Smooth muscle cell (in vitro differentiated cells): ENCODE data around the gene TENT4B. TPM values are rescaled to one million over a fixed set of nuclear protein-coding genes. Genes with fewer than 3 reads are reported as not detected.

Experiments used
- DNase-seq: peaks from one replicate; lab custom pipeline; 2025; ENCODE audit not compliant: unreplicated experiment; lab: John Stamatoyannopoulos, UW
- H2AFZ ChIP-seq: fragments of 200-600 bp; sonication (generic); 2 replicates; pipeline ENCODE4 v1.6.0; 2016; ENCODE audit warnings: antibody characterized with exemption, low read depth, mild to moderate bottlenecking
- H3F3A ChIP-seq: fragments of 200-600 bp; sonication (generic); 2 replicates; pipeline ENCODE4 v1.6.0; 2017; ENCODE audit warnings: antibody characterized with exemption, low read depth
- H3K27ac ChIP-seq: fragments of 200-600 bp; sonication (generic); 2 replicates; pipeline ENCODE4 v1.5.1; 2016; ENCODE audit warnings: low read depth, mild to moderate bottlenecking
- H3K27me3 ChIP-seq: fragments of 200-600 bp; sonication (generic); 2 replicates; pipeline ENCODE4 v1.6.1; 2016; ENCODE audit warnings: low read depth, mild to moderate bottlenecking
- H3K36me3 ChIP-seq: fragments of 200-600 bp; sonication (generic); 2 replicates; pipeline ENCODE4 v1.5.1; 2016; ENCODE audit warnings: low read depth
- H3K4me1 ChIP-seq: fragments of 200-600 bp; sonication (generic); 2 replicates; pipeline ENCODE4 v1.5.1; 2016; ENCODE audit warnings: low read depth
- H3K4me2 ChIP-seq: fragments of 200-600 bp; sonication (generic); 2 replicates; pipeline ENCODE4 v1.6.0; 2016; ENCODE audit warnings: mild to moderate bottlenecking
- H3K4me3 ChIP-seq: fragments of 200-600 bp; sonication (generic); 2 replicates; pipeline ENCODE4 v1.5.1; 2016; ENCODE audit warnings: mild to moderate bottlenecking
- H3K79me2 ChIP-seq: fragments of 200-600 bp; sonication (generic); 2 replicates; pipeline ENCODE4 v1.6.0; 2016; ENCODE audit warnings: low read depth, mild to moderate bottlenecking
- H3K9ac ChIP-seq: fragments of 200-600 bp; sonication (generic); 2 replicates; pipeline ENCODE4 v1.6.0; 2016; ENCODE audit warnings: low read depth
- H3K9me3 ChIP-seq: fragments of 200-600 bp; sonication (generic); replicated peaks from 2 replicates; pipeline ENCODE4 v1.5.1; 2016; ENCODE audit warnings: low read depth
- H4K20me1 ChIP-seq: fragments of 200-600 bp; sonication (generic); 2 replicates; pipeline ENCODE4 v1.6.0; 2016; ENCODE audit warnings: low read depth
- CTCF ChIP-seq: fragments of 200-600 bp; sonication (generic); IDR thresholded peaks from 2 replicates; pipeline ENCODE4 v1.5.1; 2017; ENCODE audit warnings: borderline replicate concordance, mild to moderate bottlenecking, antibody characterized with exemption; ENCODE audit not compliant: insufficient read depth, poor library complexity, severe bottlenecking
- WGBS: methylation state at CpG from one replicate; pipeline ENCODE4 v1.1.7; 2016; ENCODE audit warnings: low lambda C conversion rate; 5-methylcytosine and 5-hydroxymethylcytosine counted together
- polyA plus RNA-seq: library from polyadenylated mRNA; unstranded; fragments of >200 nt; fragmentation: Nextera tagmentation; extraction: Ambion mirVana; gene quantifications from 2 replicates; pipeline ENCODE4 v1.2.1, GENCODE V29; 2016
- total RNA-seq: library from RNA; depleted of rRNA; stranded (reverse); fragments of >200 nt; gene quantifications from 2 replicates; pipeline ENCODE4 v1.2.3, GENCODE V29; 2014

TENT4B gene
- total and polyA plus RNA-seq, 2 experiments from 2014 or later: 2.6 to 8.8 TPM

GRCh38 chr16:50146479-50147435, 6.3 kb upstream of the TENT4B start:
- WGBS: 66% methylated on average over 9 of the region's 9 CpGs
- H4K20me1 ChIP-seq: no peaks in the 10 kb centered on the region

DNA sequence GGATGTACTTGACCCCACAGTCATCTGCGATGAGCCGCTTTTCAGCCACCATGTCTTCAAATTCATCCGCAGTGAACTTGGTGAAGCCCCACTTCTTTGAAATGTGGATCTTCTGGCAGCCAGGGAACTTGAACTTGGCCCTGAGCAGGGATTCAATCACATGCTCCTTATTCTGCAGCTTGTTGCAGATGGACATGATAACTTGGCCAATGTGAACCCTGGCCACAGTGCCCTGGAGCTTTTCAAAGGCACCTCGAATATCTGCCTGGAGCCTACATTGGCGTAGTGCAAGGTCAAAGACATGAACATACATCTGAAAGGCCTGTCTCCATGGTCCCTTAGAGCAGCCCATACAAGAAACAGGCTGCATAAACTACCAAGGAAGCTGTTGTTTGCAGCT, 1.8 kb upstream of the TENT4B start:
- WGBS: 96% methylated on average over 5 of the region's 5 CpGs
- H2AFZ ChIP-seq: no peak overlapping the region

More at GRCh38 chr16:50146479-50147435, 6.3 kb upstream of the TENT4B start:
- Histone ChIP-seq H3K4me3 (no peak overlapping the region), H3K36me3 (no peaks in the 10 kb centered on the region), H3K9me3 (no peaks in the 10 kb centered on the region), H3K4me1 (no peaks in the 10 kb centered on the region), H3K4me2 (peak overlapping the region; percentile 28), H3K9ac (no peak overlapping the region), H2AFZ (peak overlapping the region; percentile 40), H3K27me3 (no peaks in the 10 kb centered on the region), H3K79me2 (no peaks in the 10 kb centered on the region), H3F3A (peaks cover 9% of the 10 kb centered on the region), H3K27ac (peak overlapping the region; percentile 49)
- no peak for TF ChIP-seq CTCF
- DNase-seq: no peak

DNA sequence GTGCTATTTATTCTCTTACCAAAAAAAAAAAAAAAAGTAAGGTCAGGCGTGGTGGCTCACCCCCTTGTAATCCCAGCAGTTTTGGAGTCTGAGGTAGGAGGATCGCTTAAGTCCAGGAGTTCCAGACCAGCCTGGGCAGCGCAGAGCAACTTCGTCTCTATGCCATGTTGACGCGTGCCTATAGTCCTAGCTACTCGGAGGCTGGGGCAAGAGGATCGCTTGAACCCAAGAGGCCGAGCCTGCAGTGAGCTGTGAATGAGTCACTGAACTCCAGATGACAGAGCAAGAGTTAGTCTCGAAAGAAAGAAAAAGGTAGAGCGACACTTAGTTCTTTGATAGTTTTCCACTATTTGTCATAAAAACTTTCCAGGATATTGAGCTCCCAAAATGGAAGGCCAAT, 1.4 kb upstream of the TENT4B start:
- Histone ChIP-seq H3K9ac (no peak overlapping the region), H2AFZ (peak overlapping the region; percentile 96), H3K4me3 (peak overlapping the region; percentile 97), H3K79me2 (peaks cover 18% of the 10 kb centered on the region), H3K4me1 (peaks cover 19% of the 10 kb centered on the region), H3K27ac (peak overlapping the region; percentile 98), H4K20me1 (peaks cover 30% of the 10 kb centered on the region), H3K36me3 (no peaks in the 10 kb centered on the region), H3K9me3 (no peaks in the 10 kb centered on the region), H3F3A (peaks cover 8% of the 10 kb centered on the region), H3K27me3 (no peaks in the 10 kb centered on the region), H3K4me2 (peak overlapping the region; percentile 97)
- no peak for DNase-seq
- 89% methylated on average over 11 of the region's 11 CpGs for WGBS
- TF ChIP-seq CTCF: no peak

More for the DNA sequence above, 1.8 kb upstream of the TENT4B start:
- H3K9ac ChIP-seq: no peak overlapping the region
- no peak overlapping the region for H3K4me2 ChIP-seq
- peaks cover 19% of the 10 kb centered on the region for H3K4me1 ChIP-seq
- TF ChIP-seq CTCF: no peak
- no peak overlapping the region for H3K4me3 ChIP-seq
- no peaks in the 10 kb centered on the region for H3K36me3 ChIP-seq
- H3K79me2 ChIP-seq: peaks cover 14% of the 10 kb centered on the region
- H4K20me1 ChIP-seq: peaks cover 26% of the 10 kb centered on the region
- H3K27me3 ChIP-seq: no peaks in the 10 kb centered on the region
- no peaks in the 10 kb centered on the region for H3K9me3 ChIP-seq
- DNase-seq: no peak
- peaks cover 12% of the 10 kb centered on the region for H3F3A ChIP-seq
- H3K27ac ChIP-seq: no peak overlapping the region
